ENCODE results near the gene PRKRIP1.
A peak's percentile ranks its signal among the peaks of the same experiment; 100 is the strongest.

The PRKRIP1 gene

GRCh38 chr7:102463841-102464576, 67.8 kb downstream of the PRKRIP1 start:
- no peaks in the 10 kb centered on the region for H3K27me3 ChIP-seq (replicated peaks; ENCODE audit: control insufficient read depth, insufficient read depth, low read length)
- DNase-seq (ENCODE audit: low read depth): peak; percentile 41

GRCh38 chr7:102464577-102465280, 68.6 kb downstream of the PRKRIP1 start, which contains the start of the genes ALKBH4 and LRWD1:
Gene ALKBH4 (minus strand): TSS chr7:102464863. CDS start chr7:102464836, 27 bp downstream.
Gene LRWD1 (plus strand): TSS chr7:102464984. CDS start chr7:102465081, 97 bp downstream.
- peak within 1 kb of the TSS; percentile 100 for H3K4me3 ChIP-seq (ENCODE audit: low read length)
- H3K9me3 ChIP-seq (ENCODE audit: control insufficient read depth, low read length): no peaks in the 10 kb centered on the region
- peak; percentile 97 for DNase-seq (ENCODE audit: low read depth)
- peaks cover 16% of the 10 kb centered on the region for H3K4me1 ChIP-seq (ENCODE audit: control insufficient read depth, insufficient read depth, low read length)
- H3K27me3 ChIP-seq (replicated peaks; ENCODE audit: control insufficient read depth, insufficient read depth, low read length): no peaks in the 10 kb centered on the region
- peak within 1 kb of the TSS; percentile 100 for H3K9ac ChIP-seq (ENCODE audit: low read length)
- no peaks in the 10 kb centered on the region for H3K36me3 ChIP-seq (ENCODE audit: control insufficient read depth, insufficient read depth, low read length, severe bottlenecking)

More at GRCh38 chr7:102463841-102464576, 67.8 kb downstream of the PRKRIP1 start:
- Histone ChIP-seq H3K9me3 (ENCODE audit: control insufficient read depth, low read length) (no peaks in the 10 kb centered on the region), H3K9ac (ENCODE audit: low read length) (peak overlapping the region; percentile 100), H3K36me3 (ENCODE audit: control insufficient read depth, insufficient read depth, low read length, severe bottlenecking) (peaks cover 5% of the 10 kb centered on the region), H3K4me3 (ENCODE audit: low read length) (peak overlapping the region; percentile 100), H3K4me1 (ENCODE audit: control insufficient read depth, insufficient read depth, low read length) (peaks cover 16% of the 10 kb centered on the region)

- H3K27me3 ChIP-seq (replicated peaks; ENCODE audit: control insufficient read depth, insufficient read depth, low read length): no peaks in the 10 kb centered on the region
- H3K36me3 ChIP-seq (ENCODE audit: control insufficient read depth, insufficient read depth, low read length, severe bottlenecking): no peaks in the 10 kb centered on the region
- H3K4me3 ChIP-seq (ENCODE audit: low read length): peak overlapping the region; percentile 100
- DNase-seq (ENCODE audit: low read depth): no peak
- peak overlapping the region; percentile 100 for H3K9ac ChIP-seq (ENCODE audit: low read length)
- no peaks in the 10 kb centered on the region for H3K9me3 ChIP-seq (ENCODE audit: control insufficient read depth, low read length)
- peaks cover 16% of the 10 kb centered on the region for H3K4me1 ChIP-seq (ENCODE audit: control insufficient read depth, insufficient read depth, low read length)
Observed at GRCh38 chr7:102466097-102466496, 69.9 kb downstream of the PRKRIP1 start.

- Histone ChIP-seq H3K9ac (ENCODE audit: low read length) (no peak overlapping the region), H3K27me3 (replicated peaks; ENCODE audit: control insufficient read depth, insufficient read depth, low read length) (no peaks in the 10 kb centered on the region), H3K9me3 (ENCODE audit: control insufficient read depth, low read length) (no peaks in the 10 kb centered on the region), H3K36me3 (ENCODE audit: control insufficient read depth, insufficient read depth, low read length, severe bottlenecking) (no peaks in the 10 kb centered on the region), H3K4me3 (ENCODE audit: low read length) (no peak overlapping the region), H3K4me1 (ENCODE audit: control insufficient read depth, insufficient read depth, low read length) (peaks cover 16% of the 10 kb centered on the region)
- DNase-seq (ENCODE audit: low read depth): no peak
Observed at GRCh38 chr7:102467581-102468477, 71.7 kb downstream of the PRKRIP1 start.

- DNase-seq (ENCODE audit: low read depth): no peak
- H3K36me3 ChIP-seq (ENCODE audit: control insufficient read depth, insufficient read depth, low read length, severe bottlenecking): peaks cover 9% of the 10 kb centered on the region
- peaks cover 13% of the 10 kb centered on the region for H3K4me1 ChIP-seq (ENCODE audit: control insufficient read depth, insufficient read depth, low read length)
- no peaks in the 10 kb centered on the region for H3K27me3 ChIP-seq (replicated peaks; ENCODE audit: control insufficient read depth, insufficient read depth, low read length)
- no peak overlapping the region for H3K4me3 ChIP-seq (ENCODE audit: low read length)
- H3K9me3 ChIP-seq (ENCODE audit: control insufficient read depth, low read length): no peaks in the 10 kb centered on the region
- H3K9ac ChIP-seq (ENCODE audit: low read length): no peak overlapping the region
Observed at GRCh38 chr7:102468478-102469350, 72.6 kb downstream of the PRKRIP1 start.

GRCh38 chr7:102469351-102469971, 73.3 kb downstream of the PRKRIP1 start:
- Histone ChIP-seq H3K9me3 (ENCODE audit: control insufficient read depth, low read length) (no peaks in the 10 kb centered on the region), H3K36me3 (ENCODE audit: control insufficient read depth, insufficient read depth, low read length, severe bottlenecking) (peaks cover 9% of the 10 kb centered on the region), H3K9ac (ENCODE audit: low read length) (no peak overlapping the region), H3K27me3 (replicated peaks; ENCODE audit: control insufficient read depth, insufficient read depth, low read length) (no peaks in the 10 kb centered on the region), H3K4me1 (ENCODE audit: control insufficient read depth, insufficient read depth, low read length) (peaks cover 6% of the 10 kb centered on the region), H3K4me3 (ENCODE audit: low read length) (no peak overlapping the region)
- no peak for DNase-seq (ENCODE audit: low read depth)

- Histone ChIP-seq H3K4me1 (ENCODE audit: control insufficient read depth, insufficient read depth, low read length) (peaks cover 6% of the 10 kb centered on the region), H3K4me3 (ENCODE audit: low read length) (no peak overlapping the region), H3K9me3 (ENCODE audit: control insufficient read depth, low read length) (no peaks in the 10 kb centered on the region), H3K9ac (ENCODE audit: low read length) (no peak overlapping the region), H3K27me3 (replicated peaks; ENCODE audit: control insufficient read depth, insufficient read depth, low read length) (no peaks in the 10 kb centered on the region), H3K36me3 (ENCODE audit: control insufficient read depth, insufficient read depth, low read length, severe bottlenecking) (peaks cover 9% of the 10 kb centered on the region)
- DNase-seq (ENCODE audit: low read depth): no peak
Observed at GRCh38 chr7:102469972-102470825, 74.0 kb downstream of the PRKRIP1 start.

- Histone ChIP-seq H3K9me3 (ENCODE audit: control insufficient read depth, low read length) (no peaks in the 10 kb centered on the region), H3K36me3 (ENCODE audit: control insufficient read depth, insufficient read depth, low read length, severe bottlenecking) (peaks cover 9% of the 10 kb centered on the region), H3K9ac (ENCODE audit: low read length) (no peak overlapping the region), H3K4me3 (ENCODE audit: low read length) (no peak overlapping the region), H3K27me3 (replicated peaks; ENCODE audit: control insufficient read depth, insufficient read depth, low read length) (no peaks in the 10 kb centered on the region), H3K4me1 (ENCODE audit: control insufficient read depth, insufficient read depth, low read length) (no peaks in the 10 kb centered on the region)
- DNase-seq (ENCODE audit: low read depth): no peak
Observed at GRCh38 chr7:102471791-102472125, 75.6 kb downstream of the PRKRIP1 start.

GRCh38 chr7:102472126-102473041, 76.2 kb downstream of the PRKRIP1 start:
- Histone ChIP-seq H3K4me1 (ENCODE audit: control insufficient read depth, insufficient read depth, low read length) (no peaks in the 10 kb centered on the region), H3K9ac (ENCODE audit: low read length) (no peak overlapping the region), H3K27me3 (replicated peaks; ENCODE audit: control insufficient read depth, insufficient read depth, low read length) (no peaks in the 10 kb centered on the region), H3K9me3 (ENCODE audit: control insufficient read depth, low read length) (no peaks in the 10 kb centered on the region), H3K4me3 (ENCODE audit: low read length) (no peak overlapping the region), H3K36me3 (ENCODE audit: control insufficient read depth, insufficient read depth, low read length, severe bottlenecking) (peaks cover 9% of the 10 kb centered on the region)
- no peak for DNase-seq (ENCODE audit: low read depth)
